Esophagus muscularis mucosa (tissue), 4 donors: Measurements from ENCODE around the gene LRRC10.

ENCODE experiments used
- CTCF ChIP-seq, 3 experiments: fragments of 200-600 bp in 2 of 3; fragments of 450-650 bp in 1 of 3; sonication (generic) in 2 of 3; IDR thresholded peaks; one replicate each; pipeline ENCODE4 v1.5.1; 2017 to 2019; ENCODE audit warnings: antibody characterized with exemption in 3 of 3, mild to moderate bottlenecking in 2 of 3, moderate library complexity in 1 of 3
- EP300 ChIP-seq: sonication (generic); formaldehyde crosslinking; IDR thresholded peaks from one replicate; pipeline ENCODE4 v1.6.1; 2017; ENCODE audit warnings: antibody characterized with exemption
- POLR2A ChIP-seq: fragments of 450-650 bp; IDR thresholded peaks from one replicate; pipeline ENCODE4 v1.6.1; 2017; ENCODE audit warnings: antibody characterized with exemption, moderate library complexity, mild to moderate bottlenecking, low read depth
- POLR2AphosphoS5 ChIP-seq, 2 donors: sonication (generic); formaldehyde crosslinking; IDR thresholded peaks; one replicate each; pipeline ENCODE4 v1.6.1; 2017; ENCODE audit warnings: antibody characterized with exemption in 2 of 2

- TF ChIP-seq CTCF (IDR thresholded peaks at IDR 0.05), result no peak
- no peak for TF ChIP-seq POLR2AphosphoS5 (IDR thresholded peaks at IDR 0.05)
- no peak for TF ChIP-seq POLR2A
- TF ChIP-seq EP300, result no peak
These were observed 13.3 kb upstream of the LRRC10 start for GRCh38 chr12:69623970-69624369.
